Endothelial cell of umbilical vein (primary cell): Measurements from ENCODE around the gene TSPAN8.

Source experiments
- CTCF ChIP-seq, 2 donors: IDR thresholded peaks; 1 replicate in 1 of 2; 2 replicates in 1 of 2; pipeline ENCODE4 v1.5.1; 2011; ENCODE audit warnings: low read length in 2 of 2, mild to moderate bottlenecking in 2 of 2, moderate library complexity in 2 of 2, control low read depth in 1 of 2, inconsistent platforms in 1 of 2, low read depth in 1 of 2; ENCODE audit not compliant: insufficient read depth in 1 of 2; ENCODE audit errors: extremely low read depth in 1 of 2
- EZH2 ChIP-seq: IDR thresholded peaks from 2 replicates; pipeline ENCODE4 v1.6.1; 2012; ENCODE audit warnings: borderline replicate concordance, low read depth, mild to moderate bottlenecking, moderate library complexity, low read length, inconsistent platforms; ENCODE audit not compliant: severe bottlenecking
- FOS ChIP-seq: IDR thresholded peaks from 2 replicates; pipeline ENCODE4 v1.6.1; 2011; ENCODE audit warnings: mild to moderate bottlenecking, low read length, moderate library complexity, borderline replicate concordance; ENCODE audit not compliant: insufficient read depth
- JUN ChIP-seq: IDR thresholded peaks from 2 replicates; pipeline ENCODE4 v1.6.1; 2011; ENCODE audit warnings: borderline replicate concordance, low read depth; ENCODE audit not compliant: insufficient read length, insufficient read depth
- MYC ChIP-seq: IDR thresholded peaks from one replicate; pipeline ENCODE4 v1.6.1; 2011; ENCODE audit warnings: mild to moderate bottlenecking, low read depth, low read length
- POLR2A ChIP-seq: IDR thresholded peaks from 2 replicates; pipeline ENCODE4 v1.6.1; 2012; ENCODE audit warnings: low read depth, mild to moderate bottlenecking, control low read depth, low read length
- POLR2AphosphoS5 ChIP-seq: IDR thresholded peaks from 2 replicates; pipeline ENCODE4 v1.6.1; 2012; ENCODE audit warnings: low read depth, mild to moderate bottlenecking, control low read depth, low read length, moderate library complexity; ENCODE audit not compliant: insufficient read depth
- TF ChIP-seq, protein P1 (sequence below): IDR thresholded peaks from 2 replicates; pipeline ENCODE4 v1.6.1; 2011; ENCODE audit not compliant: insufficient read depth, insufficient read length

GRCh38 chr12:71183018-71183417 lies 25.2 kb upstream of the TSPAN8 start:
- no peak for TF ChIP-seq POLR2A
- TF ChIP-seq, protein P1, sequence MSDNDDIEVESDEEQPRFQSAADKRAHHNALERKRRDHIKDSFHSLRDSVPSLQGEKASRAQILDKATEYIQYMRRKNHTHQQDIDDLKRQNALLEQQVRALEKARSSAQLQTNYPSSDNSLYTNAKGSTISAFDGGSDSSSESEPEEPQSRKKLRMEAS: no peak
- no peak for TF ChIP-seq CTCF (IDR thresholded peaks at IDR 0.05; ENCODE audit: extremely low read depth in 1 of 2, insufficient read depth in 1 of 2, low read depth in 1 of 2, low read length in 2 of 2)
- TF ChIP-seq FOS: peak; percentile 93
- TF ChIP-seq MYC: no peak
- TF ChIP-seq EZH2: no peak
- no peak for TF ChIP-seq POLR2AphosphoS5
- TF ChIP-seq JUN: no peak
